Activated naive CD8-positive, alpha-beta T cell treated with anti-CD3 and anti-CD28 coated beads, Interleukin-2, amount 10 ng/mL, durations not matched to agents 7 days and 5 days (primary cell): ENCODE measurements around the gene MAP3K20. TPM values are rescaled to one million over a fixed set of nuclear protein-coding genes. Genes with fewer than 3 reads are reported as not detected.

Experiments
- ATAC-seq: fragments of 150-1000 bp; cut with Tn5 transposase; one replicate; pipeline ENCODE4 v1.10.0; 2021; ENCODE audit warnings: low read depth, moderate library complexity
- POLR2A ChIA-PET: fragments of 350-600 bp; sonication (Branson Sonifier 250); formaldehyde crosslinking; loops from one replicate; lab custom pipeline; 2021; ENCODE audit warnings: antibody characterized with exemption; lab: Charles Lee
- DNase-seq: peaks from one replicate; pipeline ENCODE4 v3.0.0; 2021
- H3K27ac Mint-ChIP-seq: one replicate; pipeline ENCODE4 v1.8.0; 2022; ENCODE audit warnings: mild to moderate bottlenecking, mixed read lengths
- H3K27me3 Mint-ChIP-seq: one replicate; pipeline ENCODE4 v1.8.0; 2022; ENCODE audit warnings: mild to moderate bottlenecking, moderate library complexity, mixed read lengths
- H3K36me3 Mint-ChIP-seq: one replicate; pipeline ENCODE4 v1.8.0; 2021; ENCODE audit warnings: mild to moderate bottlenecking, mixed read lengths
- H3K4me1 Mint-ChIP-seq: one replicate; pipeline ENCODE4 v1.8.0; 2021; ENCODE audit warnings: mixed read lengths
- H3K4me3 Mint-ChIP-seq: one replicate; pipeline ENCODE4 v1.8.0; 2022; ENCODE audit warnings: mild to moderate bottlenecking, moderate library complexity, mixed read lengths
- H3K9me3 Mint-ChIP-seq: one replicate; pipeline ENCODE4 v1.8.0; 2021; ENCODE audit warnings: mixed read lengths
- total RNA-seq, 2 experiments: library from RNA; stranded (reverse); gene quantifications; one replicate each; pipeline ENCODE4 v1.2.3, GENCODE V29; 2021

The MAP3K20 gene
- total RNA-seq, 2 experiments from 2014 or later, result 11.8 to 14.9 TPM

GRCh38 chr2:173130496-173131465 is 55.1 kb downstream of the MAP3K20 start:
- H3K27ac Mint-ChIP-seq, result no peak overlapping the region
- ATAC-seq, result no peak
- H3K27me3 Mint-ChIP-seq, result peaks cover 14% of the 10 kb centered on the region
- H3K4me3 Mint-ChIP-seq, result no peak overlapping the region
- H3K36me3 Mint-ChIP-seq, result peaks cover 18% of the 10 kb centered on the region
- POLR2A ChIA-PET, result no interaction called here
- H3K4me1 Mint-ChIP-seq, result peaks cover 25% of the 10 kb centered on the region
- no peak for DNase-seq
- H3K9me3 Mint-ChIP-seq, result no peaks in the 10 kb centered on the region

DNA sequence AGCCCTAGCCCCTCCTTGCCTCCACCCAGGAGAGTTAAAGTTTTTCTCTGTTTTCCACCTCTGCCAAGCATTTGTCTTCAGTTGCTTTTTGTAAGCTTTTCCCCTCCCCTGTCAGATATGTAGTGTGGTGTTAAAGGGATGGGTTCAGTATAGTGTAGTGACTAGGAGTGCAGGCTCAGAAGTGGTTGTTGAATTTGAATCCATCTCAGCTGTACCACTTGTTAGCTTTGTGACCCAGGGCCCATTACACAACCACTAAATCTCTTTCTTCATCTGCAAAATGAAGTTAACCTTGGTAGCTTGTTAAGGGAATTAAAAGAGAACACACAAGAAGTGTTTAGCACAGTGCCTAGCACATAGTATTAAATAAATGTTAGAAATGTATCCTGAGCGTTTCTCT is 56.9 kb downstream of the MAP3K20 start:
- Mint-ChIP-seq H3K4me3 (no peak overlapping the region), H3K36me3 (peaks cover 16% of the 10 kb centered on the region), H3K27ac (no peak overlapping the region), H3K4me1 (peaks cover 38% of the 10 kb centered on the region), H3K9me3 (no peaks in the 10 kb centered on the region), H3K27me3 (peaks cover 14% of the 10 kb centered on the region)
- POLR2A ChIA-PET, result no interaction called here
- ATAC-seq (no peak), DNase-seq (no peak)

DNA sequence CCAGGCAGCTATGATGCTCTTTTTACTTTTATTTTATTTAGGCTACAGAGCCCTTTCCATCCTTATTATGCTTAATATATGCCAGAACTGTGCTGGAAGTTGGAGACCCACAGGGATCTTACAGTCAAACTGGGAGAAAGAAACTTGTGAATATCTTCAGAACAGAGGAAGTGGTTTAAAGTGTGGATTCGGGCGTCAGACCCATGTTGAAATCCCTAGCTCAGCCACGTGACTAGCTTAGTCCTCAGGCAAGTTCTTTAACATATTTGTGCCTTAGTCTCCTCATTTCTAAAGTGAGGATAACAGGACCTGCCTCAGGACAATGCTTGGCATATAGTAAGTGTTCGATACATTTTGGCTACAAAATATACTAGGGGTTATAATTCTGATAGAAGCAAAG is 59.1 kb downstream of the MAP3K20 start:
- H3K27me3 Mint-ChIP-seq, result peaks cover 10% of the 10 kb centered on the region
- no peaks in the 10 kb centered on the region for H3K9me3 Mint-ChIP-seq
- H3K27ac Mint-ChIP-seq, result peak overlapping the region; percentile 35
- peaks cover 46% of the 10 kb centered on the region for H3K4me1 Mint-ChIP-seq
- DNase-seq, result no peak
- no peak for ATAC-seq
- peak overlapping the region; percentile 5 for H3K4me3 Mint-ChIP-seq
- H3K36me3 Mint-ChIP-seq, result peaks cover 11% of the 10 kb centered on the region
- POLR2A ChIA-PET, result interaction anchor here (0.6 kb wide), 1 partner anchor 55 kb away, joined by 3 read pairs; no protein-coding TSS in a partner anchor

DNA sequence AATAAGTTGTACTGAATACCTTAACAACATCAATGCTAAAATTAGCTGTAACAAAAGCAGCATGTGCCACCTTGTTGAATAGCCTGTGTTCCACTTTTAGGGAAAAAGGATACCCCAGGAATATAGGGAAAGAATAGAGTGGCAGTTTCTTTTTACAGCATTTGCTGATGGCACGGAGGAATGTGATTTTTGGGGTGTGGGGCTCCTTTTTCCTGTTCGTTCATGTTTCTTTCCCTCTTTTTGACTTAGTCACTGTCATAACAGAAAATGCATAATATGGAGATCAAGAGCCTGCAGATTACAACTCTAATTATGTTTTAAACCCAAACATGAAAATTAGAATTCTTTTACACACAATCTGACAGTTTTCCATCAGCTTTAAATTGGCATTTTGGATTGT is 60.4 kb downstream of the MAP3K20 start:
- H3K27me3 Mint-ChIP-seq, result peaks cover 9% of the 10 kb centered on the region
- H3K27ac Mint-ChIP-seq, result no peak overlapping the region
- peaks cover 46% of the 10 kb centered on the region for H3K4me1 Mint-ChIP-seq
- peak overlapping the region; percentile 41 for H3K4me3 Mint-ChIP-seq
- POLR2A ChIA-PET, result no interaction called here
- DNase-seq, result no peak
- no peaks in the 10 kb centered on the region for H3K9me3 Mint-ChIP-seq
- H3K36me3 Mint-ChIP-seq, result peaks cover 16% of the 10 kb centered on the region
- no peak for ATAC-seq

DNA sequence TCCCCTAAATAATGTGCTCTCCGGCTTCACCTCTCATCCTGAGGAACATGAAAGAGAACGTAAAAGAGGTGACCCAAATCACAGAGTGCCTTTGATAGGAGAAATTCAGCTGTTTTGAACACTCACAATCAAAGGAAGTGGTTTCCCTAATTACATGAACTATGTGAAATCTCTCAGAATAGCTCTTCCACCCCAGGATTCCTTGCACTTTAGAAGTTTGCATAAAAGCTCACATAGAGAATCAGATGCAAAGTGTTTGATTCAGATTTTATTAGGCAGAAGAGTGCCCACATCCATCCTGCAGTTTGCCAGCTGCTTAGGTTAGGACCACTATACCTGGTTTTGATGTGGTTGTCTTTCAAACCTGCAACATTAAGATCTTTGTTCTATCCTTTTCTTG is 61.0 kb downstream of the MAP3K20 start:
- Mint-ChIP-seq H3K9me3 (peaks cover 3% of the 10 kb centered on the region), H3K27ac (no peak overlapping the region), H3K36me3 (peaks cover 21% of the 10 kb centered on the region), H3K4me1 (peaks cover 46% of the 10 kb centered on the region), H3K4me3 (peak overlapping the region; percentile 41), H3K27me3 (peaks cover 9% of the 10 kb centered on the region)
- ATAC-seq (peak; percentile 58), DNase-seq (no peak)
- POLR2A ChIA-PET, result no interaction called here

- Mint-ChIP-seq H3K4me3 (peak overlapping the region; percentile 41), H3K4me1 (peaks cover 43% of the 10 kb centered on the region), H3K9me3 (peaks cover 4% of the 10 kb centered on the region), H3K27ac (no peak overlapping the region), H3K36me3 (peaks cover 25% of the 10 kb centered on the region), H3K27me3 (peaks cover 2% of the 10 kb centered on the region)
- no peak for ATAC-seq
- no peak for DNase-seq
- POLR2A ChIA-PET, result no interaction called here
These were observed 62.0 kb downstream of the MAP3K20 start for GRCh38 chr2:173137610-173138009.

- POLR2A ChIA-PET, result no interaction called here
- no peak overlapping the region for H3K27ac Mint-ChIP-seq
- peaks cover 24% of the 10 kb centered on the region for H3K36me3 Mint-ChIP-seq
- peaks cover 2% of the 10 kb centered on the region for H3K27me3 Mint-ChIP-seq
- H3K4me1 Mint-ChIP-seq, result peaks cover 36% of the 10 kb centered on the region
- H3K4me3 Mint-ChIP-seq, result no peak overlapping the region
- no peak for ATAC-seq
- no peak for DNase-seq
- H3K9me3 Mint-ChIP-seq, result peaks cover 5% of the 10 kb centered on the region
These were observed 63.3 kb downstream of the MAP3K20 start for GRCh38 chr2:173138962-173139361.

GRCh38 chr2:173141666-173142065 is 66.0 kb downstream of the MAP3K20 start:
- POLR2A ChIA-PET, result no interaction called here
- peaks cover 18% of the 10 kb centered on the region for H3K36me3 Mint-ChIP-seq
- no peak for DNase-seq
- peaks cover 16% of the 10 kb centered on the region for H3K4me1 Mint-ChIP-seq
- ATAC-seq, result no peak
- H3K27ac Mint-ChIP-seq, result no peak overlapping the region
- peaks cover 2% of the 10 kb centered on the region for H3K27me3 Mint-ChIP-seq
- H3K4me3 Mint-ChIP-seq, result no peak overlapping the region
- H3K9me3 Mint-ChIP-seq, result peaks cover 5% of the 10 kb centered on the region

DNA sequence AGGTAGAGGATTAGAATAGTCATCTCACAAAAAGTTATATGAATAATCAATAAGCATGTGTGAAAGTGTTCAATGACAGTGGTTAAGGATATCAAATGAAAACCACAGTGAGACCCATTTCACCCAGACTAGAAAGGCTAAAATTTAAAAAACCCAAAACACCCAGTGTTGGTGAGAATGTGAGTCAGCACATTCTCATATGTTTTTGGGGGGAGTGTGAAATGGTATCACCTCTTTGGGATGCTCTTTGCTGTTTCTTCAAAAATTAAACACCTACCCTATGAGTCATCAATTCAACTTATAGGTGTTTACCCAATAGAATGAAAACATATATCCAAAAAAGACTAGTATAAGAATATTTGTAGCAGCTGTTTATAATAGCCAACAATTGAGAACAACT is 69.8 kb downstream of the MAP3K20 start:
- H3K27me3 Mint-ChIP-seq, result no peaks in the 10 kb centered on the region
- H3K27ac Mint-ChIP-seq, result no peak overlapping the region
- peaks cover 16% of the 10 kb centered on the region for H3K4me1 Mint-ChIP-seq
- POLR2A ChIA-PET, result no interaction called here
- H3K4me3 Mint-ChIP-seq, result no peak overlapping the region
- DNase-seq (no peak), ATAC-seq (no peak)
- peaks cover 5% of the 10 kb centered on the region for H3K9me3 Mint-ChIP-seq
- peaks cover 13% of the 10 kb centered on the region for H3K36me3 Mint-ChIP-seq

DNA sequence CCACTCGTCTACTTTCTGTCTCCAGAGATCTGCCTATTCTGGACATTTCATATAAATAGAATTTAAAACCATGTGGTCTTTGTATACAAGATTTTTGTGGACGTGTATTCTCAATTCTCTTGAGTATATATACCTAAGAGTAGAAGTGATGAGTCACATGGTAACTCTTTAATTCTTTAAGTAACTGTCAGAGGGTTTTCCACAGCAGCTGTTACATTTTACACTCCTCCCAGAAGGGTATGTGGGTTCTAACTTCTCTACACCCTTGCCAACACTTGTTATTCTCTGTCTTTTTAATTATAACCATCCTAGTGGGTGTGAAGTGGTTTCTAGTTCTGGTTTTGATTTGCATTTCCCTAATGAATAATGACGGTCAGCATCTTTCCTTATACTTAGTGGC is 70.9 kb downstream of the MAP3K20 start:
- Mint-ChIP-seq H3K9me3 (peaks cover 2% of the 10 kb centered on the region), H3K4me3 (no peak overlapping the region), H3K4me1 (peaks cover 17% of the 10 kb centered on the region), H3K36me3 (peaks cover 5% of the 10 kb centered on the region), H3K27ac (no peak overlapping the region), H3K27me3 (no peaks in the 10 kb centered on the region)
- ATAC-seq (no peak), DNase-seq (no peak)
- POLR2A ChIA-PET, result no interaction called here

DNA sequence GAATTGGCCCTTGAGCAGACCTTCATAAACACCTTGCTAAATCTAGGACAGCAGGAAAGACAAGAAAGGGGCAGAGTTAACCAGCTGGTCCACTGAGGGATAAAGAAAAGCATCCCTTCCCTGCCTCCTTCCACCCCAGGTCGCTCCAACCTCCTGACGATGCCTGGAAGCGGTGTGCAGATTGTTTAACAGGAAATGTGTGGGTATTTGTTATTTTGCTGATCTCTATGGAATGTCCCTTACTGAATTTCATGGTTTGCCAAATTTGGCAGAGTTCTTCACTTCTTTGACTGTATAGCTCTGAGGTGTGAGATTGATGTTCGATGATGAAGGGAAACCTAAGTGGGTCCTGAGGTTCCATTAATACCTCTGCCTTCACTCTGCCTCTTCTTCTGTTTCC is 72.9 kb downstream of the MAP3K20 start:
- Mint-ChIP-seq H3K27ac (no peak overlapping the region), H3K4me3 (no peak overlapping the region), H3K36me3 (peaks cover 1% of the 10 kb centered on the region), H3K4me1 (peaks cover 22% of the 10 kb centered on the region), H3K27me3 (no peaks in the 10 kb centered on the region), H3K9me3 (no peaks in the 10 kb centered on the region)
- POLR2A ChIA-PET, result no interaction called here
- no peak for ATAC-seq
- no peak for DNase-seq

GRCh38 chr2:173149491-173149890 is 73.8 kb downstream of the MAP3K20 start:
- Mint-ChIP-seq H3K27me3 (no peaks in the 10 kb centered on the region), H3K4me1 (peaks cover 22% of the 10 kb centered on the region), H3K27ac (peak overlapping the region; percentile 73), H3K4me3 (peak overlapping the region; percentile 33), H3K9me3 (no peaks in the 10 kb centered on the region), H3K36me3 (peaks cover 1% of the 10 kb centered on the region)
- DNase-seq (peak; percentile 46), ATAC-seq (peak; percentile 89)
- POLR2A ChIA-PET, result no interaction called here

GRCh38 chr2:173150087-173150486 is 74.4 kb downstream of the MAP3K20 start:
- H3K4me3 Mint-ChIP-seq, result peak overlapping the region; percentile 33
- H3K4me1 Mint-ChIP-seq, result peaks cover 22% of the 10 kb centered on the region
- no peaks in the 10 kb centered on the region for H3K9me3 Mint-ChIP-seq
- peaks cover 6% of the 10 kb centered on the region for H3K36me3 Mint-ChIP-seq
- ATAC-seq (no peak), DNase-seq (no peak)
- H3K27ac Mint-ChIP-seq, result peak overlapping the region; percentile 73
- no peaks in the 10 kb centered on the region for H3K27me3 Mint-ChIP-seq
- POLR2A ChIA-PET, result no interaction called here

GRCh38 chr2:173150963-173151362 is 75.3 kb downstream of the MAP3K20 start:
- ATAC-seq (no peak), DNase-seq (no peak)
- POLR2A ChIA-PET, result no interaction called here
- Mint-ChIP-seq H3K9me3 (no peaks in the 10 kb centered on the region), H3K4me1 (peaks cover 22% of the 10 kb centered on the region), H3K36me3 (peaks cover 10% of the 10 kb centered on the region), H3K4me3 (no peak overlapping the region), H3K27me3 (no peaks in the 10 kb centered on the region), H3K27ac (no peak overlapping the region)
